Endothelial cell (in vitro differentiated cells): ENCODE results near the gene SSU72. TPM values are rescaled to one million over a fixed set of nuclear protein-coding genes. Genes with fewer than 3 reads are reported as not detected.

Source experiments
- DNase-seq: peaks from one replicate; pipeline ENCODE4 v3.0.0; 2021; ENCODE audit warnings: low spot score
- H3K27ac Mint-ChIP-seq: one replicate; pipeline ENCODE4 v1.8.0; 2021; ENCODE audit warnings: mixed read lengths, inconsistent platforms; ENCODE audit not compliant: unreplicated experiment
- H3K27me3 Mint-ChIP-seq: one replicate; pipeline ENCODE4 v1.8.0; 2021; ENCODE audit warnings: mild to moderate bottlenecking, moderate library complexity, mixed read lengths, inconsistent platforms; ENCODE audit not compliant: unreplicated experiment
- H3K36me3 Mint-ChIP-seq: one replicate; pipeline ENCODE4 v1.8.0; 2021; ENCODE audit warnings: mild to moderate bottlenecking, low read depth, mixed read lengths, inconsistent platforms; ENCODE audit not compliant: unreplicated experiment
- H3K4me1 Mint-ChIP-seq: one replicate; pipeline ENCODE4 v1.8.0; 2021; ENCODE audit warnings: mild to moderate bottlenecking, mixed read lengths, inconsistent platforms; ENCODE audit not compliant: unreplicated experiment
- H3K4me3 Mint-ChIP-seq: one replicate; pipeline ENCODE4 v1.8.0; 2021; ENCODE audit warnings: mild to moderate bottlenecking, mixed read lengths, inconsistent platforms; ENCODE audit not compliant: unreplicated experiment
- H3K9me3 Mint-ChIP-seq: one replicate; pipeline ENCODE4 v1.8.0; 2021; ENCODE audit warnings: mixed read lengths, inconsistent platforms; ENCODE audit not compliant: unreplicated experiment
- CTCF ChIP-seq: fragments of 200-600 bp; sonication (generic); IDR thresholded peaks from one replicate; pipeline ENCODE4 v1.5.0; 2021; ENCODE audit warnings: antibody characterized with exemption; ENCODE audit not compliant: unreplicated experiment
- total RNA-seq: library from RNA; stranded (reverse); fragmentation: NEBNext Ultra II Directional; extraction: Animal tissue kit (Norgen Biotek cat#: 25700); gene quantifications from one replicate; pipeline ENCODE4 v1.2.1, GENCODE V29; 2021; ENCODE audit not compliant: unreplicated experiment

SSU72 gene
- total RNA-seq, 1 donor from 2014 or later: 114 TPM

DNA sequence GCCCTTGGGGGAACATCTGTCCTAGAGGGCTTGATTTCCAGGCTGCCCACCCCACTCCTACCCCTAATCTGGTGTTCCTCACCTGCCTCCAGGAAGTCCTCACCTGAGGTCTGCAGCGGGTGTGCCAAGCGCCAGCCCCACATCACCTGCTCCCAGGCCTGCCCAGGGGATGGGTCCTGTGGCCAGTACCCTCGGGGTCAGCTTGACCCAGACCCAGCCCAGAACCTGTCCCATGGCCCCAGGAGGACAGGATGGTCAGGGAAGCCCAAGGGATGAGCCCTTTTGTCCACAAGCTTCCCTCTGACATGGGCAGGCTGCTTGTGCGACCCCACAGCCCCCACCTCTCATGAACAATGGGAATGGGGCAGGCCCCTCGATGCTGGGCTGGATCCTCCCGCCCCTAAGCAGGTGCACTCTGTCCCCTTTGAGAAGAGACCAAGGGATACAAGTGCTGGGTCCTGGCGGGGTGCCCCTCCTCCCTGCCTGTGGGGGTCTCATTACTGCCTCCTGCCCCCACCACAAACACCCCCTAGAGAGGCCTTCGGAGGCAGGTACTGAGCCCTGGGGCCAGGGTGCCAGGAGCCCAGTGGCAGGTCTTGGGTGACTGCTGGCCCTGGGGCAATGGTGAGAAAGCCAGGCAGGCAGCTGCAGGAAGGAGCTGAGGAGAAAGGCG is 43.9 kb upstream of the SSU72 start:
- H3K4me3 Mint-ChIP-seq: no peak overlapping the region
- no peak for DNase-seq
- no peaks in the 10 kb centered on the region for H3K9me3 Mint-ChIP-seq
- H3K4me1 Mint-ChIP-seq: peaks cover 24% of the 10 kb centered on the region
- no peak for TF ChIP-seq CTCF
- H3K27ac Mint-ChIP-seq: no peak overlapping the region
- peaks cover 17% of the 10 kb centered on the region for H3K36me3 Mint-ChIP-seq
- H3K27me3 Mint-ChIP-seq: peaks cover 18% of the 10 kb centered on the region

- Mint-ChIP-seq H3K9me3 (no peaks in the 10 kb centered on the region), H3K4me3 (peak overlapping the region; percentile 91), H3K36me3 (peaks cover 17% of the 10 kb centered on the region), H3K27me3 (peaks cover 19% of the 10 kb centered on the region), H3K27ac (peak overlapping the region; percentile 61), H3K4me1 (peaks cover 25% of the 10 kb centered on the region)
- DNase-seq: no peak
- no peak for TF ChIP-seq CTCF
Measured at GRCh38 chr1:1617925-1618324, 43.3 kb upstream of the SSU72 start.

DNA sequence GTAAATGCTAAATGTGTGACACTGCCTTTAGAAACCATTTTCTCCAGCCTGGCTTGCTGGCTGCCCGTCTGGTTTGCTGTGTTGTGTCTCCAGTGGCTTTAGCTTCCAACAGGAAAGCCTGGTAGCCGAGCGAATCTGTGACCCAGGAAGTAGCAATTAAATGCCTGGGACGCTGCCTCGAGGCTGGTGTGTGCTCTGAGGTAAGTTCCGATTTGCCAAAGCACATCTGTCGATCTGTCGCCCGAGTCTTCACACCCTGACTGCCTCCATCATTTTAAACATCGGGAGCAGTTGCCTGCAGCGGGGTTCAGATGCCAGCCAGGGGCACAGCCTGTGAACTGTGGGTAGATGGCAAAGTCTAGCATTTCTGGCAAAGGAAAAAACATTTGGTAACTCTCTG is 42.9 kb upstream of the SSU72 start:
- DNase-seq: no peak
- Mint-ChIP-seq H3K27ac (peak overlapping the region; percentile 61), H3K27me3 (peaks cover 19% of the 10 kb centered on the region), H3K4me1 (peaks cover 23% of the 10 kb centered on the region), H3K9me3 (no peaks in the 10 kb centered on the region), H3K36me3 (peaks cover 13% of the 10 kb centered on the region), H3K4me3 (peak overlapping the region; percentile 91)
- TF ChIP-seq CTCF: no peak

- Mint-ChIP-seq H3K4me3 (peak overlapping the region; percentile 91), H3K36me3 (peaks cover 13% of the 10 kb centered on the region), H3K27ac (no peak overlapping the region), H3K27me3 (peaks cover 17% of the 10 kb centered on the region), H3K4me1 (peaks cover 28% of the 10 kb centered on the region), H3K9me3 (no peaks in the 10 kb centered on the region)
- TF ChIP-seq CTCF: no peak
- no peak for DNase-seq
Measured at GRCh38 chr1:1616838-1617237, 42.2 kb upstream of the SSU72 start.

GRCh38 chr1:1616045-1616790 is 41.6 kb upstream of the SSU72 start:
- peaks cover 13% of the 10 kb centered on the region for H3K36me3 Mint-ChIP-seq
- DNase-seq: peak; percentile 32
- H3K9me3 Mint-ChIP-seq: no peaks in the 10 kb centered on the region
- TF ChIP-seq CTCF: no peak
- H3K27me3 Mint-ChIP-seq: peaks cover 17% of the 10 kb centered on the region
- H3K27ac Mint-ChIP-seq: no peak overlapping the region
- H3K4me1 Mint-ChIP-seq: peaks cover 31% of the 10 kb centered on the region
- peak overlapping the region; percentile 91 for H3K4me3 Mint-ChIP-seq
